Anterior cingulate cortex (tissue), 58 donors: Measurements from ENCODE around the gene SH3BGRL2.
"Not testable (repeated sequence)": the region's sequence is repeated elsewhere in the genome, so short reads cannot be mapped to it uniquely, and the experiment has no call there.

Experiments used
- DNase-seq, 58 donors: peaks; one replicate each; lab custom pipeline; 2025; lab: John Stamatoyannopoulos, UW

Gene SH3BGRL2

GRCh38 chr6:79646561-79646960 lies 15.4 kb downstream of the SH3BGRL2 start:
- no peak for DNase-seq

- no peak for DNase-seq
These were observed 16.6 kb downstream of the SH3BGRL2 start for GRCh38 chr6:79647741-79648140.

GRCh38 chr6:79648328-79648727 lies 17.2 kb downstream of the SH3BGRL2 start:
- DNase-seq: no peak

GRCh38 chr6:79649016-79649415 lies 17.9 kb downstream of the SH3BGRL2 start:
- DNase-seq: no peak

GRCh38 chr6:79650950-79651349 lies 19.8 kb downstream of the SH3BGRL2 start:
- no peak for DNase-seq

- DNase-seq: no peak
These were observed 25.0 kb downstream of the SH3BGRL2 start for GRCh38 chr6:79656134-79656533.

GRCh38 chr6:79657238-79657637 lies 26.1 kb downstream of the SH3BGRL2 start:
- no peak for DNase-seq

- not testable (repeated sequence) for DNase-seq
These were observed 32.5 kb downstream of the SH3BGRL2 start for GRCh38 chr6:79663655-79664054.

GRCh38 chr6:79665725-79666551 lies 34.8 kb downstream of the SH3BGRL2 start:
- no peak for DNase-seq

GRCh38 chr6:79666634-79667033 lies 35.5 kb downstream of the SH3BGRL2 start:
- DNase-seq: no peak

- no peak for DNase-seq
These were observed 37.3 kb downstream of the SH3BGRL2 start for GRCh38 chr6:79668381-79668780.

- no peak for DNase-seq
These were observed 38.6 kb downstream of the SH3BGRL2 start for GRCh38 chr6:79669766-79670165.

GRCh38 chr6:79670789-79671188 lies 39.7 kb downstream of the SH3BGRL2 start:
- DNase-seq: no peak

GRCh38 chr6:79671600-79672266 lies 40.6 kb downstream of the SH3BGRL2 start:
- DNase-seq: no peak

- no peak for DNase-seq
These were observed 41.5 kb downstream of the SH3BGRL2 start for GRCh38 chr6:79672631-79673111.

- DNase-seq: no peak
These were observed 42.8 kb downstream of the SH3BGRL2 start for GRCh38 chr6:79673947-79674346.

GRCh38 chr6:79676785-79677736 lies 45.9 kb downstream of the SH3BGRL2 start:
- DNase-seq: no peak

- DNase-seq: not testable (repeated sequence)
These were observed 51.6 kb downstream of the SH3BGRL2 start for GRCh38 chr6:79682682-79683081.

GRCh38 chr6:79684876-79685275 lies 53.7 kb downstream of the SH3BGRL2 start:
- DNase-seq: no peak

- DNase-seq: no peak
These were observed 55.7 kb downstream of the SH3BGRL2 start for GRCh38 chr6:79686707-79687309.
